Smooth muscle cell (in vitro differentiated cells): ENCODE results near the gene PNPLA1. TPM values are rescaled to one million over a fixed set of nuclear protein-coding genes. Genes with fewer than 3 reads are reported as not detected.

Experiments
- DNase-seq: peaks from one replicate; lab custom pipeline; 2025; ENCODE audit not compliant: unreplicated experiment; lab: John Stamatoyannopoulos, UW
- H2AFZ ChIP-seq: fragments of 200-600 bp; sonication (generic); 2 replicates; pipeline ENCODE4 v1.6.0; 2016; ENCODE audit warnings: antibody characterized with exemption, low read depth, mild to moderate bottlenecking
- H3F3A ChIP-seq: fragments of 200-600 bp; sonication (generic); 2 replicates; pipeline ENCODE4 v1.6.0; 2017; ENCODE audit warnings: antibody characterized with exemption, low read depth
- H3K27ac ChIP-seq: fragments of 200-600 bp; sonication (generic); 2 replicates; pipeline ENCODE4 v1.5.1; 2016; ENCODE audit warnings: low read depth, mild to moderate bottlenecking
- H3K27me3 ChIP-seq: fragments of 200-600 bp; sonication (generic); 2 replicates; pipeline ENCODE4 v1.6.1; 2016; ENCODE audit warnings: low read depth, mild to moderate bottlenecking
- H3K36me3 ChIP-seq: fragments of 200-600 bp; sonication (generic); 2 replicates; pipeline ENCODE4 v1.5.1; 2016; ENCODE audit warnings: low read depth
- H3K4me1 ChIP-seq: fragments of 200-600 bp; sonication (generic); 2 replicates; pipeline ENCODE4 v1.5.1; 2016; ENCODE audit warnings: low read depth
- H3K4me2 ChIP-seq: fragments of 200-600 bp; sonication (generic); 2 replicates; pipeline ENCODE4 v1.6.0; 2016; ENCODE audit warnings: mild to moderate bottlenecking
- H3K4me3 ChIP-seq: fragments of 200-600 bp; sonication (generic); 2 replicates; pipeline ENCODE4 v1.5.1; 2016; ENCODE audit warnings: mild to moderate bottlenecking
- H3K79me2 ChIP-seq: fragments of 200-600 bp; sonication (generic); 2 replicates; pipeline ENCODE4 v1.6.0; 2016; ENCODE audit warnings: low read depth, mild to moderate bottlenecking
- H3K9ac ChIP-seq: fragments of 200-600 bp; sonication (generic); 2 replicates; pipeline ENCODE4 v1.6.0; 2016; ENCODE audit warnings: low read depth
- H3K9me3 ChIP-seq: fragments of 200-600 bp; sonication (generic); replicated peaks from 2 replicates; pipeline ENCODE4 v1.5.1; 2016; ENCODE audit warnings: low read depth
- H4K20me1 ChIP-seq: fragments of 200-600 bp; sonication (generic); 2 replicates; pipeline ENCODE4 v1.6.0; 2016; ENCODE audit warnings: low read depth
- CTCF ChIP-seq: fragments of 200-600 bp; sonication (generic); IDR thresholded peaks from 2 replicates; pipeline ENCODE4 v1.5.1; 2017; ENCODE audit warnings: borderline replicate concordance, mild to moderate bottlenecking, antibody characterized with exemption; ENCODE audit not compliant: insufficient read depth, poor library complexity, severe bottlenecking
- WGBS: methylation state at CpG from one replicate; pipeline ENCODE4 v1.1.7; 2016; ENCODE audit warnings: low lambda C conversion rate; 5-methylcytosine and 5-hydroxymethylcytosine counted together
- polyA plus RNA-seq: library from polyadenylated mRNA; unstranded; fragments of >200 nt; fragmentation: Nextera tagmentation; extraction: Ambion mirVana; gene quantifications from 2 replicates; pipeline ENCODE4 v1.2.1, GENCODE V29; 2016
- total RNA-seq: library from RNA; depleted of rRNA; stranded (reverse); fragments of >200 nt; gene quantifications from 2 replicates; pipeline ENCODE4 v1.2.3, GENCODE V29; 2014

Gene PNPLA1
- total and polyA plus RNA-seq, 2 experiments from 2014 or later = not detected

DNA sequence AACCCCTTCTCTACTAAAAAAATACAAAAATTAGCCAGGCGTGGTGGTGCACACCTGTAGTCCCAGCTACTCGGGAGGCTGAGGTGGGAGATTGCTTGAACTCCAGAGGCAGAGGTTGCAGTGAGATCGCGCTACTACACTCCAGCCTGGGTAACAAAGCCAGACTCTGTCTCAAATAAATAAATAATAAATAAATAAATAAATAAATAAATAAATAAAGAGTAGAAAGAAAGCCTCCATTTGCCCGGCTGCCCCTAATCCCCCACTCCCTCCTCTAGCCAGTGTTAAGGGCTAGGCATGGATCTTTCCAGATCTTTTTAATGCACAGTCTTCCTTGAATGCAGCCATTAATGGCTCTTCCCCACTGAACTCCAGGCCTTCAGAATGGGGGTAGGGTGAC lies 3.2 kb downstream of the PNPLA1 start:
- no peak for TF ChIP-seq CTCF
- H2AFZ ChIP-seq = no peak overlapping the region
- peaks cover 3% of the 10 kb centered on the region for H3K27me3 ChIP-seq
- WGBS = 90% methylated on average over 5 of the region's 5 CpGs
- no peaks in the 10 kb centered on the region for H3K4me1 ChIP-seq
- H3K9ac ChIP-seq = no peak overlapping the region
- H3K9me3 ChIP-seq = no peaks in the 10 kb centered on the region
- no peak overlapping the region for H3K4me3 ChIP-seq
- H3K27ac ChIP-seq = no peak overlapping the region
- DNase-seq = no peak
- H3F3A ChIP-seq = no peaks in the 10 kb centered on the region
- no peaks in the 10 kb centered on the region for H4K20me1 ChIP-seq
- H3K4me2 ChIP-seq = no peak overlapping the region
- no peaks in the 10 kb centered on the region for H3K36me3 ChIP-seq
- H3K79me2 ChIP-seq = no peaks in the 10 kb centered on the region

DNA sequence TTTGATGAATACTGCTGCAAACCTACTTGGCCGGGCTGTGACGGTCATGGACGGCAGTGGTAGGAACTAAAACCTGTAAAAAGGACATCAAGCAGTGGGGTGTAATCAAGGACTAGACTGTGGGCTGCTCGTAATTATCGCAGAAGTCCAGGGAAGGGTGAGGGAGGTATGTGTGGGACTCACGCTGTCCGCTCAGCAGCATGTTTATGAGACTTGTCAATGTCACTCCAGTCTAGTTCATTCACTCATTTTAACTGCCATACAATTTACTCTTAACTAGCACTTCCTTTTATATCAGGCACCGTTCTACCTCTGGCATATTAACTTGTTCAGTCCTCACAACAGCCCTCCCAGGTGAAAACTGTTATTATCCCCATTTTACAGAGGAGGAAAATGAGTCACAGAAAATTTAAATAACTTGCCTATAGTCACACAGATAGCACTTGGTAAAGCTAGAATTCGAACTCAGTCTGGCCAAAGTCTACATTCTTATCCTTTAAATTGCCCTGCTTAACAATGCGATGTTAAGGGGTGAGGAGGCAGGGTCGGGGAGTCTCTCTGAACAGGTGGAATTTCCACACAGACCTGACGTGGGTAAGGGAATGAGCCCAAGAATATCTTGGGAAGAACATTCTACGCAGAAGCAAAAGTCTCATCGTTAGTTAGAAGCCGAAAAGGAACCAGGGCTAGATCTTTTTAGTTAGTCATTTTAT lies 4.1 kb downstream of the PNPLA1 start:
- Histone ChIP-seq H3K79me2 (no peaks in the 10 kb centered on the region), H3K27ac (no peak overlapping the region), H3K36me3 (no peaks in the 10 kb centered on the region), H3K9me3 (no peaks in the 10 kb centered on the region), H3F3A (no peaks in the 10 kb centered on the region), H3K9ac (no peak overlapping the region), H3K4me3 (no peak overlapping the region), H2AFZ (no peak overlapping the region), H3K4me2 (no peak overlapping the region), H3K27me3 (peaks cover 3% of the 10 kb centered on the region), H4K20me1 (no peaks in the 10 kb centered on the region), H3K4me1 (no peaks in the 10 kb centered on the region)
- no peak for DNase-seq
- WGBS = 77% methylated on average over 15 of the region's 15 CpGs
- no peak for TF ChIP-seq CTCF

GRCh38 chr6:36276581-36277536 lies 7.0 kb downstream of the PNPLA1 start:
- no peaks in the 10 kb centered on the region for H3F3A ChIP-seq
- 88% methylated on average over 13 of the region's 13 CpGs for WGBS
- H3K27ac ChIP-seq = no peak overlapping the region
- H3K36me3 ChIP-seq = no peaks in the 10 kb centered on the region
- no peaks in the 10 kb centered on the region for H3K79me2 ChIP-seq
- no peak overlapping the region for H2AFZ ChIP-seq
- H3K27me3 ChIP-seq = peaks cover 3% of the 10 kb centered on the region
- no peaks in the 10 kb centered on the region for H4K20me1 ChIP-seq
- H3K4me2 ChIP-seq = no peak overlapping the region
- no peak overlapping the region for H3K4me3 ChIP-seq
- no peak for DNase-seq
- H3K9ac ChIP-seq = no peak overlapping the region
- no peak for TF ChIP-seq CTCF
- no peaks in the 10 kb centered on the region for H3K4me1 ChIP-seq
- H3K9me3 ChIP-seq = no peaks in the 10 kb centered on the region
